Hematopoietic multipotent progenitor cell treated with erythropoietin and hydrocortisone succinate and interleukin-3 and kit ligand, for 17 days (in vitro differentiated cells): Measurements from ENCODE around the gene CNTLN.
"Not testable (repeated sequence)": the region's sequence is repeated elsewhere in the genome, so short reads cannot be mapped to it uniquely, and the experiment has no call there.

ENCODE experiments used
- DNase-seq: peaks from one replicate; pipeline ENCODE4 v3.0.0-alpha.2; 2015; ENCODE audit warnings: low spot score

Gene CNTLN

GRCh38 chr9:17134396-17135294 is at the start of gene CNTLN:
TSS of gene CNTLN (plus strand) at chr9:17135040. CDS start at chr9:17135066, 26 bp downstream.
- peak; percentile 66 for DNase-seq

DNA sequence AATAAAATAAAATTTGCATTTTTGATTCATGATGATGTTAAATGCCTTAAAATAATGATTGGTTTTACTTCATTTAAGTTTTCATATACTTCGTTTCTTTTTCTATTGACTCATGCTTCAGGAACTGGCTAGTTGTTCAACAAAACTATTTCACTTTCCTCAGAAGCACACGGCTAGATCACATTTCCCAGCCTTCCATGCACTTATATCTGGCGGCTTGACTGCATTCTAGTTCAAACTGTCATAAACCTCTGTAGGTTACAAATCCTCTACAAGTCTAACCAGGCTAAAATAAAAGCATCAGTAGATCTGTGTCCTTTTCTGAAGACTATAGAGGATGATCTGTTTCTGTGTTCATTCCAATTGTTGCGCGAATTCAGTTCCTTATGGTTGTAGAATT is 46.3 kb upstream of the CNTLN start:
- no peak for DNase-seq

GRCh38 chr9:17090041-17090440 is 44.8 kb upstream of the CNTLN start:
- DNase-seq, result no peak

DNA sequence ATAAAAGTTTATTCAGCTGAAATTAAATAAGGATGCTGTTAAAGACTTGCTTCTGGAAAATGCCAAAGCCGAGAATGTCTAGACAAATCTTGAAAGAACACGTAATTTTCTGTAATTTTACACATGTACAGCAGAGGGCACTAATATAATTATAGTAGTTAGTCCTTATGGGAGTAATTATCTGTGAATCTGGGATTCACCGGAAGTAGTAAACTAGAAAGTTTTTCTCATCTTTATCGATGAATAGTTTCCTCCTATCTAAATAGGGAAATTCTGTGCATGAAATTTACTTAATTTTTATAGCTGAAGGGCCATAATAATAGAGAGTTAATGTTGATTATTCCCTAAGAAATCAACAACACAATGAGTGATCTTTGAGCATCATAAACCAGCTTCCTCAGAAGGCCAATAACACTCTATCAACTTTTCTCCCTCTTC is 18.4 kb upstream of the CNTLN start:
- DNase-seq, result peak; percentile 10

- no peak for DNase-seq
Measured at GRCh38 chr9:17117372-17117771, 17.5 kb upstream of the CNTLN start.

GRCh38 chr9:17120203-17120602 is 14.6 kb upstream of the CNTLN start:
- no peak for DNase-seq

GRCh38 chr9:17121264-17121663 is 13.6 kb upstream of the CNTLN start:
- no peak for DNase-seq

DNA sequence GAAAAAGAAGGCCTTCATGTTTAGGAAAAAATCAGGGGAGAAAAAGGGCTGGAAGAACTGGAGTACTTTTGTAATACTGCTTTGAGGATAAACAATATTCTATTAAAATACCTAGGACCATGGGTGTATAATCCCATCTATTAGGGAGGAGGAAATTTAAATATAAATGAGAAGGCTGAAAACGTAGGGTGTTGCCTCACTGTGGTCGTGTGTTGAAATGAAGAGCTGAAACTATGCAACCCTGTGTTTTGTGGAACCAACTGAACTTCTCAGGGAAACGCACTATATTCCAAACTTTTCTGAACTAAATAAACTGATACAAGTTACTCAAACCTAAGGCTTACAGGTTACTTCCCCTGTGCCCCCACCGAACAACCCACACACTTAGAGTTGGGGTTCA is 4.5 kb upstream of the CNTLN start:
- DNase-seq, result no peak

- no peak for DNase-seq
Measured at GRCh38 chr9:17130725-17131124, 4.1 kb upstream of the CNTLN start.

DNA sequence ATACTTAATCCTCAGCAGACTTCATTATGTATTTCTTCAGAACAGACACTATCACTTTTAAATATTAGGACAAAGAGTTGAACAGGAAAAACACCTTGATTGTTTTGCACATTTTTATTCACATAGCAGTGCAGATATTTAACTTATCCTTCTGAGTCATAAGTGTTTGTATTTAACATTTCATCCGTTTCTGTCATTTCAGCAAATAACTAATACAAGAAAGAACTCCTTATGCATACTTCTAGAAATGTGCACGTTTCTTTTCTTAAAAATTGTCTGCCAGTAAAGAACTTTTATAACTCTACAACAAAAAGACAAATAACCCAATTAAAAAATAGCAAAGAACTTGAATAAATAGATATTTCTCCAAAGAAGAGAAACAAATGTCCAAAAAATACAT is 3.3 kb upstream of the CNTLN start:
- DNase-seq, result no peak

DNA sequence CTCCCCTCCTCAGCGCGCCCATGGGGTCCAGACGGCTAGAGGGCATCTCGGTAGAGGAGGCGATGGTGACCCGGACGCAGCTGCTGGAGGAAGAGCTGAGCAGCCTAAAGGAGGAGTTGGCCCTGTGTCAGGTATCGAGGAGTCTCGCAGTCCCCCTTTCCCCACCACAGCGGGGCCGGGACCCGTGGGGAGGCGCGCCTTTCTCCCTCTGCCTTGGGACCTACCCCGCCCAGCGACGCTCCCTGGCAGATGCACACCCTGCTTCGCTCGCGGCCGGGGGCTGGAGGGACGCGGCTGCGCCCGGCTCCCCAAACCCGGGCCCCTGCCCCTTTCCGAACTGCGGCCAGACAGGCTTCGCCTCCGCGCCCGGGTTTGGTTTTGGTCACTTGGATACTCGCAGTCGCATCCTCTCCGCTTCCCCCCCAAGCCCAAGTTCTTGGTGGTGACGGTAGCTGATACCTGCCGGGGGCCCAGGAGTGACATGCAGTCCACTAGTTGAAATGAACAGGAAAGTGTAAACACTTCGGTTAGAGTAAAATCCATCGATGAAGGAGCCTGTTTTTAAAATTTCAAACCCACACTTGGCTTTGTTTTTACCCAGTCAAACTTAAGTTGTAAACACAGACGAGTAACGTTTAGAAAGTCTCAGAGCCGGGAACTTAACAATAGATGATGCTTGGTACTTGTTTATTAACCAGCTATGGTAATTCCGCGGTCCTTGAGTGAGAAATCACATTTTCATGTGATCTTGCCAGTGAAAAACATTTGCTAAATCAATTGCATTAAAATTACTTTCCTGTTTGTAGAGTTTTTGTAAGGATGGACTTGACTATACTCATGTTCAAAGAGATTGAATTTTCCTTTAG is 688 bp downstream of the CNTLN start:
- DNase-seq, result no peak

GRCh38 chr9:17137566-17137965 is 2.7 kb downstream of the CNTLN start:
- DNase-seq, result no peak

- no peak for DNase-seq
Measured at GRCh38 chr9:17138503-17138902, 3.7 kb downstream of the CNTLN start.

- DNase-seq, result no peak
Measured at GRCh38 chr9:17140418-17140817, 5.6 kb downstream of the CNTLN start.

DNA sequence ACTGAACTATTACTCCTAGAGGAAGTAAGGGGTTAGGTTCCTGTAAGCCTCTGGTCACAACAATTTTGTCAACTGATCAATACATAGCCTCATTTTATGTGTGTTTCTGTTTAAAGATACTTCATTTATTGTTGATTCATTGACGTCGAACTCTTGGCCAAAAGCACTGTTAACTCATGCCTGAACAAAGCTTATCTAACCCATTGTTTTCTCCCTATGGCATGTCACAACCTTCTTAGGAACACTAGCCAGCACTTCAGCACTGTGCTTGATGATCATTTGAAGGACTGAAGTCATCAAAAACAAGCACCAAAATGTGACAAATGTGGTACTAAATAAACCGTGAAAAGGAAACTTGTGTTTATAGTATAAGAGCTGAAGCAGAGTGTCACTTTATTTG is 13.5 kb downstream of the CNTLN start:
- no peak for DNase-seq

GRCh38 chr9:17159469-17159868 is 24.6 kb downstream of the CNTLN start:
- DNase-seq, result no peak

DNA sequence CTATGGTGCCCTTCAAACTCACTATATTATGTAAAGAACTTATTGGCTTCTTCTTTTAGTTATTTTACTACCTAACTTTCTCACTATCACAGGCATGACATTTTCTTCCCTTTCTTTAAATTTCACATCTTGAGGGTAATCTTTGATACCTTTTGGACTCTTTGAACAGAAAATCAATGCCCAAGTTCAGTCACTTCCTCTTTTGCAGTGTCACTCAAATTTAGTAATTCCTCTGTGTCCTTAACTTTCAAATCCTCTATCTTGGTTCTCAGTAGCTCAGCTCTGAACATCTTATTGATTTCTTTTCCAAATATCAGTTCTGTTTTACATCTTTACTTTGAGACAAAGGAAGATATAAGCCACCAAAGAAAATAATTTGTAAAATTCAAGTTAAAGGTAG is 25.5 kb downstream of the CNTLN start:
- DNase-seq, result no peak

DNA sequence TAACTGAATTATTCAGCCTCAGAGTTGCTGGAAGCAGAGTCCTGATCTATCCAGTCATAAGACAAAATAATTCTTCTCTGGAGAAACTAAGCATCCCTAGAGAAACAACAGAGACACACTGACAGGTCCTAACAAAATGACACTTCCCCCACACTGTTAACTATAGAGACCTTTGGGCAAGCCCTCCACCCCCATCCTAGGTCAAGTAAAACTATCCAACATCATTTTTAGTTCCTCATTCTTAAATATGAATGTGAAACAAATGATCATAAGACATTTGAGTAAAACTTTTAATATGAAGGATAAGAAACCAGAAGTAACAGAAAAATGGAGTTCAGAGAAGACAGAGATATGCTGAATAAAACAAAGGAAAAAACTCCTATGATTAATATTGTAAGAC is 30.9 kb downstream of the CNTLN start:
- no peak for DNase-seq

DNA sequence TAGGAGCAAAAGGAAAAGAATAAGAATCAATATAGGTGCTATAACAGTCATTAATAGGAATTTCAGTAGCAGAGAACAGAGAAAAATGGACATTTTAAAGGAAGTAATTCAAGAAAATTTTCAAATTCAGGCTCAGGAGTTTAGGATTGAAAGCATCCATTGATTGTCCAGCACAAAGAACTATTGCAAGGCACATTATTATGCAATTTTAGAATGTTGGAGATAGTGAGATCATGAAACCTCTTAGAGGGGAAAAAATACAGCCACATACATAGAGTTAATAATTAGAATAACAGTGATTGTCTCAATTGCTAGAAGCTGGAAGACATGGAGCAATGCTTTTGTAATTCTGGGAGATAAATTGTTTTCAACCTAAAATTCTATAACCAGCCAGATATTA is 31.5 kb downstream of the CNTLN start:
- DNase-seq, result no peak

DNA sequence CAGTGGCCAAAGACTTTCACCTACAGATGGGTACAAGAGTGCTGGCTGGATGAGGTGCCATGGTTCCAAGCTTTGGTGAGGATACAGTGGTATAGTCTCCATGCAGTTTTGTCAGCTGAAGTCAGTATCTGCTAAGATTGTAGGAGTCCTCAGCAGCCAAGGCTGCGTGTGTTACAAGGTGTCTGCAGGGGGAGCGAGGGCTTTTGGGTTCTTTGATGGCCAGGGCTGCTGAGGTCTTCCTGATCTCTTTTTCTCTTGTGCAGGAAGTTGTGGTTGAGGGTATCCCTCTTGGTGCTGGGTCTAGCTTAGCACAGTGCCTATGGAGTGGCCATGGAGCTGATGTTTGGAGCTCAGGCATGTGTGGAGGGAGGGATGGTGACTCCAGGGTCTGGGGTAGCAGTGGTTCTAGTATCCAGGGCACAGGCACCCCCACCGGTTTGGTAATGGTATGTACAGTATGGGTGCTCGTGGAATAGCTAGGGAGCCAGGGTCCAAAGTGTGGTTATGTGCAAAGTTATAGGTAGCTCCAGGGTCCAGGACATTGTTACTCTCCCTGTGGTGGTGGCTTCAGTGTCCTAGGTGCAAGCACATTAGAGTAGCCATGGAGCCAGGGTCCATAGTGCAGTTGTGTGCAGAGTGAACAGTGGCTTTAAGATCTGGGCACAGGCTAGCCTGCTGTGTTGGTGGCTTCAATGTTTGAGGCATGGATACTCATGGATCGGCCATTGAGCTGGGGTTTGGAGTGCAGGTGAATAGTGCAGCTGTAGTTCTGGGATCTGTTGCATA is 36.7 kb downstream of the CNTLN start:
- DNase-seq, result no peak

GRCh38 chr9:17177496-17177895 is 42.7 kb downstream of the CNTLN start:
- not testable (repeated sequence) for DNase-seq

DNA sequence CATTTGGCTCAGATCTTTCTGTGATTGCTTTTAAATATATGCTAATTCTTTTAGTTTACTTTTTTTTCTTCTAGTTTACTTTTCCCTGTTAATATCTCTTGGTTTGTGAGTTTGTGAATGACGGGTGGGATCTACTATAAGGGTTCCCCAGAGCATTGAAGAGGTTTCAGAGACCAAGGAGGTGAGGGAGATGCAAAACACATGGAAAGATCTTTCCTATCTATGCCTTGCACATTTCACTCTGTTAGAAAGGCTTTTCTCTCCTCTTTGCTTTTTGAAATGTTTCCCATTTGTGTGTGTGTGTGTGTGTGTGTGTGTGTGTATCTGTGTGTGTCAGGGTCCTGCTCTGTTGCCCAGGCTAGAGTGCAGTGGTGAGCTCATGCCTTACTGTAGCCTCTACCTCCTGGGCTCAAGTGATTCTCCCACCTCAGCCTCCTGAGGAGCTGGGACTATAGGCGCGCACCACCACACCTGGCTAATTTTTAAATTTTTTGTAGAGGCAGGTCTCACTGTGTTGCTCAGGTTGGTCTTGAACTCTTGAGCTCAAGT is 50.7 kb downstream of the CNTLN start:
- no peak for DNase-seq
